Endothelial cell of umbilical vein (primary cell): Measurements from ENCODE around the gene CNTROB. TPM values are rescaled to one million over a fixed set of nuclear protein-coding genes. Genes with fewer than 3 reads are reported as not detected.

Source experiments
- BruUV-seq: library from RNA; stranded (reverse); fragments of 400-500 nt; replicated peaks from 2 replicates; lab custom pipeline; 2021; lab: Mats Ljungman, UMichigan
- CTCF ChIA-PET: fragments of 300-600, 350-600 bp; sonication (Branson Sonifier 250); formaldehyde crosslinking; loops from one replicate; lab custom pipeline; 2021; ENCODE audit warnings: antibody characterized with exemption, inconsistent platforms; lab: Charles Lee
- POLR2A ChIA-PET: fragments of 300-600, 350-600 bp; sonication (Branson Sonifier 250); formaldehyde crosslinking; loops from one replicate; lab custom pipeline; 2021; ENCODE audit warnings: antibody characterized with exemption, inconsistent platforms; lab: Charles Lee
- DNase-seq: peaks from one replicate; pipeline ENCODE4 v3.0.0-alpha.2; 2011; ENCODE audit warnings: low read depth, low spot score
- FAIRE-seq: peaks from 2 replicates; lab custom pipeline; 2011; peaks lifted over from hg19 to GRCh38; lab: Jason Lieb, UNC
- H2AFZ ChIP-seq: 2 replicates; pipeline ENCODE4 v1.6.0; 2012; ENCODE audit warnings: low read depth, low read length, control low read depth, inconsistent platforms
- H3K27ac ChIP-seq: 2 replicates; pipeline ENCODE4 v1.5.1; 2011; ENCODE audit warnings: low read depth, mild to moderate bottlenecking, control low read depth, low read length, moderate library complexity; ENCODE audit not compliant: insufficient read depth
- H3K27me3 ChIP-seq, 2 experiments: 2 replicates each; pipeline versions ENCODE4 v1.6.0 to v1.6.1; 2011; ENCODE audit warnings: low read length in 2 of 2, mixed read lengths in 1 of 2; ENCODE audit not compliant: control insufficient read depth in 2 of 2, insufficient read depth in 2 of 2
- H3K36me3 ChIP-seq, 2 experiments: 2 replicates in 1 of 2; 3 replicates in 1 of 2; pipeline ENCODE4 v1.5.1; 2011; ENCODE audit warnings: low read length in 2 of 2, mild to moderate bottlenecking in 1 of 2, moderate library complexity in 1 of 2; ENCODE audit not compliant: control insufficient read depth in 2 of 2, insufficient read depth in 2 of 2; ENCODE audit errors: extremely low read depth in 1 of 2
- H3K4me1 ChIP-seq: 3 replicates; pipeline ENCODE4 v1.5.1; 2011; ENCODE audit warnings: mild to moderate bottlenecking, low read length; ENCODE audit not compliant: control insufficient read depth, insufficient read depth; ENCODE audit errors: extremely low read depth
- H3K4me2 ChIP-seq: 2 replicates; pipeline ENCODE4 v1.6.1; 2011; ENCODE audit warnings: low read length, control low read depth, mixed read lengths; ENCODE audit not compliant: insufficient read depth
- H3K4me3 ChIP-seq, 3 experiments: fragments of 200-600 bp in 1 of 3; sonication (generic), shearing (Covaris generic) in 1 of 3; replicated peaks in 1 of 3; 2 replicates each; pipeline ENCODE4 v1.5.1; 2011 to 2016; ENCODE audit warnings: control low read depth in 3 of 3, low read length in 3 of 3, mild to moderate bottlenecking in 2 of 3, inconsistent platforms in 1 of 3, low read depth in 1 of 3, moderate library complexity in 1 of 3; ENCODE audit not compliant: insufficient read depth in 1 of 3
- H3K79me2 ChIP-seq: 2 replicates; pipeline ENCODE4 v1.6.0; 2012; ENCODE audit warnings: low read length, inconsistent platforms; ENCODE audit not compliant: control insufficient read depth, insufficient read depth
- H3K9ac ChIP-seq: replicated peaks from 2 replicates; pipeline ENCODE3; 2011; ENCODE audit warnings: low read length, control low read depth; ENCODE audit not compliant: insufficient read depth; ENCODE audit errors: extremely low read depth
- H3K9me1 ChIP-seq: replicated peaks from 3 replicates; pipeline ENCODE4 v1.6.0; 2011; ENCODE audit warnings: mild to moderate bottlenecking, low read length; ENCODE audit not compliant: control insufficient read depth, insufficient read depth; ENCODE audit errors: extremely low read depth
- H3K9me3 ChIP-seq: replicated peaks from 2 replicates; pipeline ENCODE4 v1.5.1; 2012; ENCODE audit warnings: low read length, inconsistent platforms; ENCODE audit not compliant: control insufficient read depth, insufficient read depth
- H4K20me1 ChIP-seq: replicated peaks from 2 replicates; pipeline ENCODE3; 2011; ENCODE audit warnings: mild to moderate bottlenecking, low read length; ENCODE audit not compliant: control insufficient read depth, insufficient read depth; ENCODE audit errors: extremely low read depth
- EZH2 ChIP-seq: IDR thresholded peaks from 2 replicates; pipeline ENCODE4 v1.6.1; 2012; ENCODE audit warnings: borderline replicate concordance, low read depth, mild to moderate bottlenecking, moderate library complexity, low read length, inconsistent platforms; ENCODE audit not compliant: severe bottlenecking
- FOS ChIP-seq: IDR thresholded peaks from 2 replicates; pipeline ENCODE4 v1.6.1; 2011; ENCODE audit warnings: mild to moderate bottlenecking, low read length, moderate library complexity, borderline replicate concordance; ENCODE audit not compliant: insufficient read depth
- GATA2 ChIP-seq: IDR thresholded peaks from 2 replicates; pipeline ENCODE4 v1.7.0; 2011; ENCODE audit warnings: low read depth, mild to moderate bottlenecking, moderate library complexity, mixed read lengths, low read length; ENCODE audit not compliant: insufficient read length, insufficient read depth
- JUN ChIP-seq: IDR thresholded peaks from 2 replicates; pipeline ENCODE4 v1.6.1; 2011; ENCODE audit warnings: borderline replicate concordance, low read depth; ENCODE audit not compliant: insufficient read length, insufficient read depth
- MYC ChIP-seq: IDR thresholded peaks from one replicate; pipeline ENCODE4 v1.6.1; 2011; ENCODE audit warnings: mild to moderate bottlenecking, low read depth, low read length
- POLR2A ChIP-seq: IDR thresholded peaks from 2 replicates; pipeline ENCODE4 v1.6.1; 2012; ENCODE audit warnings: low read depth, mild to moderate bottlenecking, control low read depth, low read length
- POLR2AphosphoS5 ChIP-seq: IDR thresholded peaks from 2 replicates; pipeline ENCODE4 v1.6.1; 2012; ENCODE audit warnings: low read depth, mild to moderate bottlenecking, control low read depth, low read length, moderate library complexity; ENCODE audit not compliant: insufficient read depth
- dilution Hi-C: fragments of 300-500 bp; cut with MboI; formaldehyde crosslinking; loops from one replicate; pipeline ENCODE4 v1.15.0; 2019; ENCODE audit warnings: low sequenced_read_pairs; ENCODE audit not compliant: extremely low pct_ligation_motif_present
- intact Hi-C: fragments of 100-400 bp; cut with micrococcal nuclease; formaldehyde crosslinking; loops from one replicate; pipeline ENCODE4 v1.10.0; 2022
- polyA plus RNA-seq, 4 experiments: library from polyadenylated mRNA; depleted of rRNA in 3 of 4; stranded (reverse) in 3 of 4; unstranded in 1 of 4; fragments of >200 nt; gene quantifications; 2 replicates each; pipeline versions ENCODE4 v1.2.1 to v1.2.3, GENCODE V29; 2011 to 2012; ENCODE audit warnings: missing spikeins in 1 of 4
- total RNA-seq: library from RNA; stranded (reverse); gene quantifications from 2 replicates; pipeline ENCODE4 v1.2.3, GENCODE V29; 2021
- TF ChIP-seq, protein P1 (sequence below), 2 donors: IDR thresholded peaks; 1 replicate in 1 of 2; 2 replicates in 1 of 2; pipeline ENCODE4 v1.5.1; 2011; ENCODE audit warnings: low read length in 2 of 2, mild to moderate bottlenecking in 2 of 2, moderate library complexity in 2 of 2, control low read depth in 1 of 2, inconsistent platforms in 1 of 2, low read depth in 1 of 2; ENCODE audit not compliant: insufficient read depth in 1 of 2; ENCODE audit errors: extremely low read depth in 1 of 2
- TF ChIP-seq, protein P2 (sequence below): IDR thresholded peaks from 2 replicates; pipeline ENCODE4 v1.6.1; 2011; ENCODE audit not compliant: insufficient read depth, insufficient read length

The CNTROB gene
- total and polyA plus RNA-seq, 2 donors (not counting 3 experiments of a cell fraction or from before 2014, with no cell fraction given): 24.9 to 47.2 TPM

DNA sequence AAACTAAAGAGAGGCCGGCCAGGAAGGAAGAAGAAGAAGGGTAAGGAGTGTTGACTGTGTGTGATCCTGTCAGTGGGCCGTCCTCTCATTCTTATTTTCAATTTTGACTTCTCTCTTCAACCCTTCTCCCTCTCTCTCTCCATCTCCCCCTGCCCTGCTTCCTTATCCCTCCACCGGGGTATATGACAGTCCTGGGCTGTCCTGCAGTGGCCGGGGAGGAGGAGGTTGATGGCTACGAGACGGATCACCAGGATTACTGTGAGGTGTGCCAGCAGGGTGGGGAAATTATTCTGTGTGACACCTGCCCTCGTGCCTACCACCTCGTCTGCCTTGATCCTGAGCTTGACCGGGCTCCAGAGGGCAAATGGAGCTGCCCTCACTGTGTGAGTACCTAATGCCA is 37.8 kb upstream of the CNTROB start:
- no peak overlapping the region for H3K27ac ChIP-seq
- no peak overlapping the region for H3K9ac ChIP-seq
- H3K9me1 ChIP-seq: no peaks in the 10 kb centered on the region
- peaks cover 8% of the 10 kb centered on the region for H3K79me2 ChIP-seq
- H3K9me3 ChIP-seq: no peaks in the 10 kb centered on the region
- no peak overlapping the region for H3K4me2 ChIP-seq
- H3K4me3 ChIP-seq: no peak overlapping the region
- FAIRE-seq (no peak), DNase-seq (no peak)
- no peaks in the 10 kb centered on the region for H4K20me1 ChIP-seq
- CTCF ChIA-PET: no interaction called here
- peaks cover 7% of the 10 kb centered on the region for H3K4me1 ChIP-seq
- H3K27me3 ChIP-seq: no peaks in the 10 kb centered on the region
- H3K36me3 ChIP-seq: peaks cover 44 to 56% of the 10 kb centered on the region in 2 experiments
- intact Hi-C loops (no loop called here), dilution Hi-C loops (no loop called here)
- no peak overlapping the region for H2AFZ ChIP-seq
- POLR2A ChIA-PET: no interaction called here
- no peak for TF ChIP-seq FOS
- no peak for TF ChIP-seq EZH2
- no peak for TF ChIP-seq POLR2A
- TF ChIP-seq JUN: no peak
- TF ChIP-seq, protein P1, sequence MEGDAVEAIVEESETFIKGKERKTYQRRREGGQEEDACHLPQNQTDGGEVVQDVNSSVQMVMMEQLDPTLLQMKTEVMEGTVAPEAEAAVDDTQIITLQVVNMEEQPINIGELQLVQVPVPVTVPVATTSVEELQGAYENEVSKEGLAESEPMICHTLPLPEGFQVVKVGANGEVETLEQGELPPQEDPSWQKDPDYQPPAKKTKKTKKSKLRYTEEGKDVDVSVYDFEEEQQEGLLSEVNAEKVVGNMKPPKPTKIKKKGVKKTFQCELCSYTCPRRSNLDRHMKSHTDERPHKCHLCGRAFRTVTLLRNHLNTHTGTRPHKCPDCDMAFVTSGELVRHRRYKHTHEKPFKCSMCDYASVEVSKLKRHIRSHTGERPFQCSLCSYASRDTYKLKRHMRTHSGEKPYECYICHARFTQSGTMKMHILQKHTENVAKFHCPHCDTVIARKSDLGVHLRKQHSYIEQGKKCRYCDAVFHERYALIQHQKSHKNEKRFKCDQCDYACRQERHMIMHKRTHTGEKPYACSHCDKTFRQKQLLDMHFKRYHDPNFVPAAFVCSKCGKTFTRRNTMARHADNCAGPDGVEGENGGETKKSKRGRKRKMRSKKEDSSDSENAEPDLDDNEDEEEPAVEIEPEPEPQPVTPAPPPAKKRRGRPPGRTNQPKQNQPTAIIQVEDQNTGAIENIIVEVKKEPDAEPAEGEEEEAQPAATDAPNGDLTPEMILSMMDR (IDR thresholded peaks at IDR 0.05; ENCODE audit: extremely low read depth in 1 of 2, insufficient read depth in 1 of 2, low read depth in 1 of 2, low read length in 2 of 2): no peak
- TF ChIP-seq, protein P2, sequence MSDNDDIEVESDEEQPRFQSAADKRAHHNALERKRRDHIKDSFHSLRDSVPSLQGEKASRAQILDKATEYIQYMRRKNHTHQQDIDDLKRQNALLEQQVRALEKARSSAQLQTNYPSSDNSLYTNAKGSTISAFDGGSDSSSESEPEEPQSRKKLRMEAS: no peak
- TF ChIP-seq POLR2AphosphoS5: no peak
- TF ChIP-seq MYC: no peak
- TF ChIP-seq GATA2: no peak
- BruUV-seq: no TSS peak
